Prostate gland (tissue), 2 donors: ENCODE measurements around the gene HNRNPA1L2. TPM values are rescaled to one million over a fixed set of nuclear protein-coding genes. Genes with fewer than 3 reads are reported as not detected.

Experiments
- DNase-seq: peaks from one replicate; pipeline ENCODE4 v3.0.0-alpha.2; 2019; ENCODE audit warnings: low spot score
- H3K27ac ChIP-seq, 2 donors: fragments of 200-600 bp; sonication (generic); 2 replicates each; pipeline ENCODE4 v1.5.1; 2017 to 2019
- H3K27me3 ChIP-seq: fragments of 200-600 bp; sonication (generic); replicated peaks from 2 replicates; pipeline ENCODE4 v1.5.1; 2019; ENCODE audit not compliant: insufficient read depth
- H3K36me3 ChIP-seq, 2 donors: fragments of 200-600 bp; sonication (generic); 1 replicate in 1 of 2; 2 replicates in 1 of 2; pipeline versions ENCODE4 v1.5.1 to v1.8.1; 2017 to 2019
- H3K4me1 ChIP-seq: fragments of 200-600 bp; sonication (generic); replicated peaks from 2 replicates; pipeline ENCODE4 v1.5.1; 2019
- H3K4me3 ChIP-seq, 2 donors: fragments of 200-600 bp; sonication (generic); 2 replicates each; pipeline ENCODE4 v1.5.1; 2017 to 2019
- H3K9me3 ChIP-seq: fragments of 200-600 bp; sonication (generic); 2 replicates; pipeline ENCODE4 v1.5.1; 2017
- POLR2A ChIP-seq: fragments of 450-650 bp; IDR thresholded peaks from one replicate; pipeline ENCODE4 v1.6.1; 2016; ENCODE audit warnings: antibody characterized with exemption, mild to moderate bottlenecking
- POLR2AphosphoS5 ChIP-seq: sonication (generic); formaldehyde crosslinking; IDR thresholded peaks from one replicate; pipeline ENCODE4 v1.6.1; 2017; ENCODE audit warnings: antibody characterized with exemption
- WGBS: methylation state at CpG from one replicate; pipeline ENCODE4 v1.1.5; 2018; 5-methylcytosine and 5-hydroxymethylcytosine counted together
- intact Hi-C: fragments of 100-400 bp; cut with DNase I; formaldehyde crosslinking; loops from one replicate; pipeline ENCODE4 v1.14.2; 2022
- total RNA-seq, 2 donors: library from RNA; depleted of rRNA; stranded (reverse); fragments of >200 nt; gene quantifications; one replicate each; pipeline ENCODE4 v1.1.0, GENCODE V29; 2016
- TF ChIP-seq, protein P1 (sequence below), 4 experiments: fragments of 200-600 bp in 2 of 4; fragments of 450-650 bp in 2 of 4; sonication (generic) in 2 of 4; IDR thresholded peaks; 1 replicate in 3 of 4; 2 replicates in 1 of 4; pipeline ENCODE4 v1.5.1; 2016 to 2019; ENCODE audit warnings: antibody characterized with exemption in 4 of 4, mild to moderate bottlenecking in 2 of 4, moderate library complexity in 2 of 4

HNRNPA1L2 gene
- total RNA-seq, 2 donors from 2014 or later, result 5.0 to 5.5 TPM

DNA sequence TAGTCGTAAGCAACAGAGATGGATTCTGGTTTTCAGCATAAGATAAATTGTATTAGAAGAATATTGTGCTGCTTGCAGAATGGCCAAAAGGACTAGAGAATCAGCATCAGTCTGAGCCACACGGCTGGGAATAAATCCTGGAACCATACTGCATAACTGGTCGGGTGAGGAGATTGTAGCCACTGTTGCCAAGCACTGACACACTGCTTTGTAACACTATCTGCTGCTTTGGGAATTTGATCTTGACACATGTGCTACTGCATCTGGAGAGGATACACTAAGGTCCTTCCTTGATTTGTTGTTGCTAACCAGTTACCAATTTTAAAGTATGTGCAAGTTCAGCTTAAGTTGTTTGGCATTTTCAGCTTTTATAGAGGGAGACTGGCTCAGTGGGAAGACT, 1.9 kb downstream of the HNRNPA1L2 start:
- Histone ChIP-seq H3K27me3 (no peaks in the 10 kb centered on the region), H3K9me3 (no peaks in the 10 kb centered on the region), H3K36me3 (no peaks in the 10 kb centered on the region), H3K4me3 (no peak overlapping the region), H3K27ac (no peak overlapping the region), H3K4me1 (no peaks in the 10 kb centered on the region)
- no peak for DNase-seq
- intact Hi-C loops, result no loop called here
- 41% methylated on average over 3 of the region's 3 CpGs for WGBS
- TF ChIP-seq POLR2AphosphoS5 (no peak), POLR2A (no peak)
- TF ChIP-seq, protein P1, sequence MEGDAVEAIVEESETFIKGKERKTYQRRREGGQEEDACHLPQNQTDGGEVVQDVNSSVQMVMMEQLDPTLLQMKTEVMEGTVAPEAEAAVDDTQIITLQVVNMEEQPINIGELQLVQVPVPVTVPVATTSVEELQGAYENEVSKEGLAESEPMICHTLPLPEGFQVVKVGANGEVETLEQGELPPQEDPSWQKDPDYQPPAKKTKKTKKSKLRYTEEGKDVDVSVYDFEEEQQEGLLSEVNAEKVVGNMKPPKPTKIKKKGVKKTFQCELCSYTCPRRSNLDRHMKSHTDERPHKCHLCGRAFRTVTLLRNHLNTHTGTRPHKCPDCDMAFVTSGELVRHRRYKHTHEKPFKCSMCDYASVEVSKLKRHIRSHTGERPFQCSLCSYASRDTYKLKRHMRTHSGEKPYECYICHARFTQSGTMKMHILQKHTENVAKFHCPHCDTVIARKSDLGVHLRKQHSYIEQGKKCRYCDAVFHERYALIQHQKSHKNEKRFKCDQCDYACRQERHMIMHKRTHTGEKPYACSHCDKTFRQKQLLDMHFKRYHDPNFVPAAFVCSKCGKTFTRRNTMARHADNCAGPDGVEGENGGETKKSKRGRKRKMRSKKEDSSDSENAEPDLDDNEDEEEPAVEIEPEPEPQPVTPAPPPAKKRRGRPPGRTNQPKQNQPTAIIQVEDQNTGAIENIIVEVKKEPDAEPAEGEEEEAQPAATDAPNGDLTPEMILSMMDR (IDR thresholded peaks at IDR 0.05), result no peak

DNA sequence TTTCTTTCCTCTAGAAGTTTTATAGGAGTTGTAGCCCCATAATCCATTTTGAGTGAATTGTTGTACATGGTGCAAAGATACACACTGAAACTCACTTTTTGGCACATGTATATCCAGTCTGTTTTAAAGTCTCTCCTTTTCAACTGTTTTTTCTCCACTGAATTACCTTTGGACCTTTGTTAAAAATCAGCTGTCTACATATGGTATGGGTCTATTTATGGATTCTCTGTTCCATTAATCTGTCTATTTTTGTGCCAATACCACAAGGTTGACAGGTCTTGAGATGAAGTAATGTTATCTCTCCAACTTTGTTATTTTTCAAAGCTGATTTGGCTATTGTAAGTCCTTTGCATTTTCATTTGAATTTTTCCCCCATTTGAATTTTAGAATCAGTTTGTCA, 4.7 kb downstream of the HNRNPA1L2 start:
- no peak for DNase-seq
- Histone ChIP-seq H3K4me1 (no peaks in the 10 kb centered on the region), H3K27ac (no peak overlapping the region), H3K9me3 (no peaks in the 10 kb centered on the region), H3K4me3 (no peak overlapping the region), H3K36me3 (no peaks in the 10 kb centered on the region), H3K27me3 (no peaks in the 10 kb centered on the region)
- TF ChIP-seq POLR2AphosphoS5 (no peak), POLR2A (no peak)
- TF ChIP-seq, protein P1 (IDR thresholded peaks at IDR 0.05), result no peak
- intact Hi-C loops, result no loop called here

DNA sequence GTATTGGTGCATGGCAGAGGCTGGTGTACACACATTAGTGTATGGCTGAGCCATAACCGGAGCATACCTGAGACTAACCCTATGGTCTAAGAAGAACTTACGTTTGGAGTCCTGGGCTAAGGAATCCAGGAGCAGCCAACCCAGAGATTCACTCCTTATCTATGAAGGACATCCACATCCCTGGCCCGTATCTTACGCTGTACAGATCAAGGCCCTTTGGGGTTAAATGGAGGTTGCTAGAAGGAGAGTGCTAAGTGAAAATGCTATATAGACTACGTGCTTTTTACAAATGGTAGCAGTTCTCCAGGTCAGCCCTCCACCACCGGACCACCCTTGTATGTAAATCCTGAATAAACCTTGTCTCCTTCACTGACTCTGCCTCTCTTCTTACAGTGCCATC, 8.5 kb downstream of the HNRNPA1L2 start:
- peaks cover 12% of the 10 kb centered on the region for H3K4me1 ChIP-seq
- H3K27me3 ChIP-seq, result no peaks in the 10 kb centered on the region
- H3K9me3 ChIP-seq, result no peaks in the 10 kb centered on the region
- 67% methylated on average over 6 of the region's 6 CpGs for WGBS
- intact Hi-C loops, result loop anchor here (5.0 to 10.0 kb wide), 3 partner anchors 33 to 193 kb away; partner anchors contain the start of gene CKAP2
- no peak for TF ChIP-seq POLR2A
- TF ChIP-seq, protein P1 (IDR thresholded peaks at IDR 0.05), result no peak
- no peak for TF ChIP-seq POLR2AphosphoS5
- no peak for DNase-seq
- H3K36me3 ChIP-seq, result no peaks in the 10 kb centered on the region
- H3K27ac ChIP-seq, result no peak overlapping the region
- H3K4me3 ChIP-seq, result no peak overlapping the region

DNA sequence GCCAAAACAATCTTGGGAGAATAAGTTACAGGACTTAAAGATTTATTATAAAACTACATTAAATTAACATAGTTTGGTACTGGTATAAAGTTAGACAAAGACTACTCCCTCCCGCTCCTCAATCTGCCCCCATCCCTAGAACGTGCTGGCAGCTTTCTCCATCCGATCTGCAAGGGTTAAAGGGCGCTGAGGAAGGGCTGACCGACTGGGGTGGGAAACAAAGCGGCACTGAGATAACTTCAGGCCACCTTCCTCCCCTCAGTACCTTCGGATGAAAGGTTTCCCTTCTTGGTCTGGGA, 9.6 kb downstream of the HNRNPA1L2 start:
- intact Hi-C loops, result loop anchor here (5.0 to 10.0 kb wide), 3 partner anchors 35 to 195 kb away; partner anchors contain the start of gene CKAP2
- no peaks in the 10 kb centered on the region for H3K36me3 ChIP-seq
- H3K4me3 ChIP-seq, result peak overlapping the region; percentile 55 to 78
- TF ChIP-seq, protein P1 (IDR thresholded peaks at IDR 0.05), result no peak
- no peaks in the 10 kb centered on the region for H3K27me3 ChIP-seq
- no peaks in the 10 kb centered on the region for H3K9me3 ChIP-seq
- no peak for DNase-seq
- H3K4me1 ChIP-seq, result peaks cover 12% of the 10 kb centered on the region
- 0% methylated on average over 7 of the region's 7 CpGs for WGBS
- peak overlapping the region; percentile 96 to 97 for H3K27ac ChIP-seq

DNA sequence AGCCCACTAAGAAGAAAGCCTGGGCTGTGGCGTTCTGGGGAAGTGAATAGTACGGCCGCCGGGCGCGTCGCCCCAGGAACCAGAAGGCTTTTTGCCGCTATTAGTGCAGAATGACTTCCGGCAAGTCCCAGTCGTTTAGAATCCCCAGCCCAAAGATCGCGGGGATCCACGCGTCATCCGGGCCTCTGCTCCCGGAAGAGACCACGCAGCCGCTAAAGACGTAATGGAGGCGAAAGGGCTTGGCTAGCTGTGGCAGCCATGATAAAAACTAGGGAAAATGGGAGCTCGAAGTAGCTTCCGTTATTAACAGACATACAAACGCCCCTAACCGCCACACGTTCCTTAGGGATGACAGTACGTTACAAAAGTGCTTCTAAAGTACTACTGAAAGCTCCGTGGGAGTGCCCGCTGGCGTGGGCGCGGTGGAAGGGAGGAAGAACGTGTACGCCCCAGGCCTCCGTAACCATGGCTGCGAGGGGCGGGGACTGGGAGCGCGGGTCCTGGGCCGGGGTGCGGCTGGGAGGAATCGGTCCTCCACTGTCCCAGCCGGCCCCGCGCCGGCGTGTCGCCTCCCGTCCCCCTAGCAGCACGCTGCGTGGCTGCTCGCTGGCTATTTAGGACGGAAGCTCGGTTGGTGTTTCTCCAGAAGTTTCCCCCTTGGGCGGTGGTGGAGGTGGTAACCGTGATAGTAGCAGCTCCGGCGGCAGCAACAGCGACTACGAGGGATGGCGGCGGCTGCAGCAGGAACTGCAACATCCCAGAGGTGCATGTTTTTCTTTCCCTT, 10.2 kb downstream of the HNRNPA1L2 start, which contains the start of gene SUGT1:
SUGT1 (plus strand) TSS at position 641 of the 784 bp plus-strand sequence; CDS start at position 726, 85 bp downstream.
- peak; percentile 98 for DNase-seq
- Histone ChIP-seq H3K4me1 (peaks cover 12% of the 10 kb centered on the region), H3K27ac (peak within 1 kb of the TSS; percentile 96 to 97), H3K27me3 (no peaks in the 10 kb centered on the region), H3K36me3 (no peaks in the 10 kb centered on the region), H3K4me3 (peak within 1 kb of the TSS; percentile 55 to 78), H3K9me3 (no peaks in the 10 kb centered on the region)
- peak; percentile 84 for TF ChIP-seq POLR2AphosphoS5
- peak; percentile 67 for TF ChIP-seq POLR2A
- TF ChIP-seq, protein P1 (IDR thresholded peaks at IDR 0.05), result peak; percentile 15 to 66 (median 48)
- WGBS, result under 1% methylated on average over 57 of the region's 61 CpGs
- intact Hi-C loops, result loop anchor here (5.0 to 10.0 kb wide), 3 partner anchors 35 to 195 kb away; partner anchors contain the start of gene CKAP2
